T-helper 1 cell (primary cell): ENCODE measurements around the gene ZC3H4.

Experiments used
- DNase-seq, 5 donors: peaks; one replicate each; pipeline ENCODE4 v3.0.0-alpha.2; 2012 to 2020

The ZC3H4 gene

GRCh38 chr19:47133021-47133471, 19.5 kb upstream of the ZC3H4 start:
- no peak for DNase-seq

- no peak for DNase-seq
Observed at GRCh38 chr19:47132194-47132852, 18.7 kb upstream of the ZC3H4 start.

- DNase-seq, result peak; percentile 83 to 97 (median 85)
Observed at GRCh38 chr19:47130589-47131227, 17.1 kb upstream of the ZC3H4 start, which contains the start of gene SAE1. Gene SAE1 (plus strand): TSS chr19:47130835. CDS start chr19:47130931, 96 bp downstream.

- DNase-seq, result no peak
Observed at GRCh38 chr19:47130120-47130588, 16.6 kb upstream of the ZC3H4 start.

- DNase-seq, result no peak
Observed at GRCh38 chr19:47129579-47129978, 16.0 kb upstream of the ZC3H4 start.

GRCh38 chr19:47125669-47125938, 12.0 kb upstream of the ZC3H4 start:
- no peak for DNase-seq

- peak in 1 of 5 donors; percentile 58 for DNase-seq
Observed at GRCh38 chr19:47124937-47125668, 11.5 kb upstream of the ZC3H4 start.

- no peak for DNase-seq
Observed at GRCh38 chr19:47123406-47123805, 9.8 kb upstream of the ZC3H4 start.

- DNase-seq, result no peak
Observed at GRCh38 chr19:47122359-47123335, 9.1 kb upstream of the ZC3H4 start.

- DNase-seq, result no peak
Observed at GRCh38 chr19:47120470-47121067, 7.0 kb upstream of the ZC3H4 start.

GRCh38 chr19:47113850-47114651, 475 bp upstream of the ZC3H4 start:
- no peak for DNase-seq

GRCh38 chr19:47112166-47112996, 1.2 kb downstream of the ZC3H4 start:
- DNase-seq, result peak; percentile 81 to 94 (median 83)

GRCh38 chr19:47111682-47112165, 1.9 kb downstream of the ZC3H4 start:
- no peak for DNase-seq

GRCh38 chr19:47111006-47111621, 2.5 kb downstream of the ZC3H4 start:
- peak in 3 of 5 donors; percentile 36 to 69 (median 36) for DNase-seq

GRCh38 chr19:47110521-47111005, 3.0 kb downstream of the ZC3H4 start:
- DNase-seq, result peak in 3 of 5 donors; percentile 28 to 65 (median 33)

- peak in 2 of 5 donors; percentile 29 to 91 for DNase-seq
Observed at GRCh38 chr19:47109541-47110375, 3.8 kb downstream of the ZC3H4 start.

GRCh38 chr19:47109177-47109540, 4.4 kb downstream of the ZC3H4 start:
- DNase-seq, result no peak

GRCh38 chr19:47107953-47108746, 5.4 kb downstream of the ZC3H4 start:
- DNase-seq, result peak in 1 of 5 donors; percentile 51
